Measurements from ENCODE around the gene UST.

UST gene

GRCh38 chr6:148893073-148893472 is 146.2 kb downstream of the UST start:
- no peaks in the 10 kb centered on the region for H3K36me3 ChIP-seq (ENCODE audit: control insufficient read depth, insufficient read depth, low read length)
- no peak overlapping the region for H3K4me2 ChIP-seq (ENCODE audit: low read length)
- no peak overlapping the region for H3K9ac ChIP-seq
- no peaks in the 10 kb centered on the region for H3K79me2 ChIP-seq
- H3K27ac ChIP-seq = no peak overlapping the region
- no peaks in the 10 kb centered on the region for H3K27me3 ChIP-seq (ENCODE audit: control insufficient read depth, insufficient read depth, low read length)
- no peak overlapping the region for H3K4me3 ChIP-seq (ENCODE audit: low read depth, low read length)
- TF ChIP-seq CTCF (IDR thresholded peaks at IDR 0.05) = no peak
- no peaks in the 10 kb centered on the region for H3K4me1 ChIP-seq
- no peak overlapping the region for H2AFZ ChIP-seq
- no peaks in the 10 kb centered on the region for H3K9me3 ChIP-seq (ENCODE audit: control insufficient read depth, low read length)

- no peak overlapping the region for H2AFZ ChIP-seq
- no peak for TF ChIP-seq CTCF (IDR thresholded peaks at IDR 0.05)
- H3K4me2 ChIP-seq (ENCODE audit: low read length) = no peak overlapping the region
- no peak overlapping the region for H3K27ac ChIP-seq
- no peak overlapping the region for H3K4me3 ChIP-seq (ENCODE audit: low read depth, low read length)
- no peaks in the 10 kb centered on the region for H3K9me3 ChIP-seq (ENCODE audit: control insufficient read depth, low read length)
- no peaks in the 10 kb centered on the region for H3K4me1 ChIP-seq
- no peaks in the 10 kb centered on the region for H3K27me3 ChIP-seq (ENCODE audit: control insufficient read depth, insufficient read depth, low read length)
- H3K79me2 ChIP-seq = no peaks in the 10 kb centered on the region
- no peak overlapping the region for H3K9ac ChIP-seq
- H3K36me3 ChIP-seq (ENCODE audit: control insufficient read depth, insufficient read depth, low read length) = no peaks in the 10 kb centered on the region
Measured at GRCh38 chr6:148893481-148893880, 146.7 kb downstream of the UST start.

GRCh38 chr6:148898376-148899014 is 151.7 kb downstream of the UST start:
- H3K9me3 ChIP-seq (ENCODE audit: control insufficient read depth, low read length) = no peaks in the 10 kb centered on the region
- TF ChIP-seq CTCF (IDR thresholded peaks at IDR 0.05) = no peak
- H3K4me1 ChIP-seq = no peaks in the 10 kb centered on the region
- no peaks in the 10 kb centered on the region for H3K79me2 ChIP-seq
- no peaks in the 10 kb centered on the region for H3K27me3 ChIP-seq (ENCODE audit: control insufficient read depth, insufficient read depth, low read length)
- no peaks in the 10 kb centered on the region for H3K36me3 ChIP-seq (ENCODE audit: control insufficient read depth, insufficient read depth, low read length)
- H3K4me2 ChIP-seq (ENCODE audit: low read length) = no peak overlapping the region
- no peak overlapping the region for H3K9ac ChIP-seq
- H2AFZ ChIP-seq = no peak overlapping the region
- no peak overlapping the region for H3K27ac ChIP-seq
- no peak overlapping the region for H3K4me3 ChIP-seq (ENCODE audit: low read depth, low read length)

- no peaks in the 10 kb centered on the region for H3K9me3 ChIP-seq (ENCODE audit: control insufficient read depth, low read length)
- no peak overlapping the region for H2AFZ ChIP-seq
- no peak overlapping the region for H3K4me2 ChIP-seq (ENCODE audit: low read length)
- H3K4me3 ChIP-seq (ENCODE audit: low read depth, low read length) = no peak overlapping the region
- H3K79me2 ChIP-seq = no peaks in the 10 kb centered on the region
- no peak overlapping the region for H3K9ac ChIP-seq
- H3K4me1 ChIP-seq = no peaks in the 10 kb centered on the region
- no peak for TF ChIP-seq CTCF (IDR thresholded peaks at IDR 0.05)
- no peaks in the 10 kb centered on the region for H3K36me3 ChIP-seq (ENCODE audit: control insufficient read depth, insufficient read depth, low read length)
- no peaks in the 10 kb centered on the region for H3K27me3 ChIP-seq (ENCODE audit: control insufficient read depth, insufficient read depth, low read length)
- H3K27ac ChIP-seq = no peak overlapping the region
Measured at GRCh38 chr6:148904896-148905870, 158.4 kb downstream of the UST start.

Data from parathyroid adenoma (tissue), 2 donors.